K562 (cell line): ENCODE results near the gene NCOA3. TPM values are rescaled to one million over a fixed set of nuclear protein-coding genes. Genes with fewer than 3 reads are reported as not detected.
A peak's percentile ranks its signal among the peaks of the same experiment; 100 is the strongest.

Experiments used
- ATAC-seq: fragments of 200-7000 bp; cut with Tn5 transposase; 3 replicates; pipeline ENCODE4 v1.9.1; 2020; ENCODE audit warnings: moderate library complexity
- BruUV-seq: library from RNA; stranded (reverse); fragments of 400-500 nt; replicated peaks from 2 replicates; lab custom pipeline; 2021; lab: Mats Ljungman, UMichigan
- CTCF ChIA-PET: fragments of 300-600 bp; formaldehyde crosslinking; extraction: SDS; loops from one replicate; lab custom pipeline; 2021; ENCODE audit warnings: low intra/inter-chr PET ratio; lab: Yijun Ruan, JAX
- POLR2A ChIA-PET: fragments of 300-600, 350-650 bp; sonication (Branson Sonifier 250); formaldehyde crosslinking; extraction: SDS; loops from one replicate; lab custom pipeline; 2021; ENCODE audit warnings: antibody characterized with exemption, inconsistent platforms; lab: Yijun Ruan, JAX
- DNase-seq, 4 experiments: peaks; one replicate each; pipeline versions ENCODE4 v3.0.0 to v3.0.0-alpha.2; 2011 to 2018; ENCODE audit warnings: low spot score in 3 of 4, mixed read lengths in 3 of 4; ENCODE audit errors: extremely low read depth in 1 of 4
- FAIRE-seq: peaks from 2 replicates; lab custom pipeline; 2011; peaks lifted over from hg19 to GRCh38; lab: Jason Lieb, UNC
- H2AFZ ChIP-seq: 2 replicates; pipeline ENCODE4 v1.6.0; 2011; ENCODE audit warnings: low read depth, low read length, control low read depth, inconsistent platforms
- H3K27ac ChIP-seq: fragments of 200-600 bp; 3 replicates; pipeline ENCODE4 v1.8.0; 2011; ENCODE audit warnings: low read depth, mild to moderate bottlenecking, control low read depth, inconsistent platforms, low read length, moderate library complexity, mixed read lengths; ENCODE audit errors: extremely low read depth
- H3K27me3 ChIP-seq, 2 experiments: fragments of 300-600 bp in 1 of 2; 2 replicates in 1 of 2; 3 replicates in 1 of 2; pipeline versions ENCODE4 v1.6.0 to v1.8.0; 2011; ENCODE audit warnings: inconsistent platforms in 2 of 2, low read length in 2 of 2, mild to moderate bottlenecking in 1 of 2, mixed read lengths in 1 of 2, moderate library complexity in 1 of 2; ENCODE audit not compliant: control insufficient read depth in 2 of 2, insufficient read depth in 2 of 2
- H3K36me3 ChIP-seq: fragments of 300-600 bp; 3 replicates; pipeline ENCODE4 v1.8.0; 2011; ENCODE audit warnings: mild to moderate bottlenecking, low read length, inconsistent platforms; ENCODE audit not compliant: control insufficient read depth, insufficient read depth
- H3K4me1 ChIP-seq, 2 experiments: fragments of 200-600 bp in 1 of 2; replicated peaks in 1 of 2; 2 replicates in 1 of 2; 3 replicates in 1 of 2; pipeline versions ENCODE4 v1.5.1 to v1.8.0; 2011; ENCODE audit warnings: inconsistent platforms in 2 of 2, low read length in 2 of 2, mild to moderate bottlenecking in 1 of 2, mixed read lengths in 1 of 2, moderate library complexity in 1 of 2; ENCODE audit not compliant: control insufficient read depth in 2 of 2, insufficient read depth in 2 of 2
- H3K4me2 ChIP-seq: 2 replicates; pipeline ENCODE4 v1.6.1; 2011; ENCODE audit warnings: low read length, control low read depth, inconsistent platforms, mixed read lengths; ENCODE audit not compliant: insufficient read depth
- H3K4me3 ChIP-seq: fragments of 200-600 bp; sonication (generic), shearing (Covaris generic); 2 replicates; pipeline ENCODE4 v1.5.1; 2016; ENCODE audit warnings: control low read depth, inconsistent platforms
- H3K79me2 ChIP-seq: fragments of 200-600 bp; 3 replicates; pipeline ENCODE4 v1.8.0; 2011; ENCODE audit warnings: low read length, inconsistent platforms; ENCODE audit not compliant: control insufficient read depth, insufficient read depth
- H3K9ac ChIP-seq, 2 experiments: 2 replicates each; pipeline versions ENCODE4 v1.6.0 to v1.6.1; 2011; ENCODE audit warnings: low read depth in 2 of 2, low read length in 2 of 2, control low read depth in 1 of 2, inconsistent platforms in 1 of 2, mild to moderate bottlenecking in 1 of 2, mixed read lengths in 1 of 2; ENCODE audit not compliant: insufficient read depth in 1 of 2
- H3K9me1 ChIP-seq: one replicate; pipeline ENCODE4 v1.6.0; 2011; ENCODE audit warnings: inconsistent platforms, mild to moderate bottlenecking, low read length, moderate library complexity; ENCODE audit not compliant: control insufficient read depth, insufficient read depth
- H3K9me3 ChIP-seq: replicated peaks from 2 replicates; pipeline ENCODE4 v1.5.1; 2011; ENCODE audit warnings: low read depth, low read length, inconsistent platforms; ENCODE audit not compliant: control insufficient read depth, insufficient read depth
- H4K20me1 ChIP-seq: replicated peaks from 2 replicates; pipeline ENCODE4 v1.6.1; 2011; ENCODE audit warnings: low read length, inconsistent platforms, mixed read lengths; ENCODE audit not compliant: control insufficient read depth, insufficient read depth
- CCAR2 ChIP-seq: fragments of 200-400 bp; formaldehyde crosslinking; IDR thresholded peaks from 2 replicates; pipeline ENCODE4 v1.6.1; 2017; ENCODE audit warnings: mild to moderate bottlenecking, low read depth, low read length
- CTBP1 ChIP-seq: fragments of 450-650 bp; IDR thresholded peaks from 2 replicates; pipeline ENCODE4 v1.6.1; 2016; ENCODE audit warnings: borderline replicate concordance
- EZH2 ChIP-seq: IDR thresholded peaks from 2 replicates; pipeline ENCODE4 v1.6.1; 2012; ENCODE audit warnings: low read depth, mild to moderate bottlenecking, inconsistent platforms, low read length, borderline replicate concordance
- FOSL1 ChIP-seq: fragments of 200-800 bp; sonication (Bioruptor generic); conservative IDR thresholded peaks from 2 replicates; pipeline ENCODE4 v1.6.1; 2016; ENCODE audit warnings: missing genetic modification characterization, missing compliant biosample characterization
- RFX1 ChIP-seq: fragments of 450-650 bp; IDR thresholded peaks from 2 replicates; pipeline ENCODE4 v1.6.1; 2016; ENCODE audit warnings: mild to moderate bottlenecking, moderate library complexity
- TSC22D4 ChIP-seq: fragments of 450-650 bp; IDR thresholded peaks from 2 replicates; pipeline ENCODE4 v1.6.1; 2016; ENCODE audit warnings: missing genetic modification characterization, missing biosample characterization, control low read depth
- WGBS: fragments of 100-300 bp; shearing (Covaris generic); methylation state at CpG from one replicate; pipeline ENCODE4 v1.1.6; 2016; ENCODE audit warnings: low coverage, mixed read lengths; ENCODE audit not compliant: insufficient coverage; ENCODE audit errors: missing lambda C conversion rate; 5-methylcytosine and 5-hydroxymethylcytosine counted together
- in situ Hi-C: fragments of 300-500 bp; cut with MboI; formaldehyde crosslinking; loops from 4 replicates; pipeline ENCODE4 v1.15.0; 2018; ENCODE audit warnings: inconsistent platforms, mixed read lengths
- intact Hi-C: fragments of 100-400 bp; cut with micrococcal nuclease; formaldehyde crosslinking; loops from 2 replicates; pipeline ENCODE4 v1.14.2; 2022
- polyA plus RNA-seq, 8 experiments: library from polyadenylated mRNA; depleted of rRNA in 4 of 8; stranded (reverse) in 5 of 8; unstranded in 3 of 8; fragments of >200 nt; fragmentation: Nextera tagmentation in 2 of 8; fragmentation: Illumina TruSeq in 1 of 8; extraction: Ambion mirVana in 2 of 8; extraction: Trizol in 1 of 8; gene quantifications; 2 replicates each; pipeline versions ENCODE4 v1.2.1 to v1.2.3, GENCODE V29; 2011 to 2014; ENCODE audit warnings: inconsistent platforms in 1 of 8, missing spikeins in 1 of 8
- total RNA-seq, 7 experiments: library from RNA; depleted of rRNA in 6 of 7; stranded (reverse); fragments of >200 nt in 6 of 7; fragmentation: Illumina TruSeq in 2 of 7; extraction: Trizol in 2 of 7; gene quantifications; 2 replicates each; pipeline versions ENCODE4 v1.2.1 to v1.2.3, GENCODE V29; 2011 to 2021; ENCODE audit warnings: low replicate concordance in 1 of 7
- TF ChIP-seq, protein P1 (sequence below), 2 experiments: fragments of 450-650 bp in 1 of 2; IDR thresholded peaks; 2 replicates each; pipeline ENCODE4 v1.6.1; 2011 to 2017; ENCODE audit warnings: low read depth in 2 of 2, antibody characterized with exemption in 1 of 2, borderline replicate concordance in 1 of 2, low read length in 1 of 2, mild to moderate bottlenecking in 1 of 2, mixed read lengths in 1 of 2; ENCODE audit not compliant: control insufficient read depth in 1 of 2

NCOA3 gene
- total and polyA plus RNA-seq, 9 of the 15 experiments (the other 6 are each of a cell fraction or from before 2014, with no cell fraction given), result 3.2 to 24.3 (median 14.4) TPM

DNA sequence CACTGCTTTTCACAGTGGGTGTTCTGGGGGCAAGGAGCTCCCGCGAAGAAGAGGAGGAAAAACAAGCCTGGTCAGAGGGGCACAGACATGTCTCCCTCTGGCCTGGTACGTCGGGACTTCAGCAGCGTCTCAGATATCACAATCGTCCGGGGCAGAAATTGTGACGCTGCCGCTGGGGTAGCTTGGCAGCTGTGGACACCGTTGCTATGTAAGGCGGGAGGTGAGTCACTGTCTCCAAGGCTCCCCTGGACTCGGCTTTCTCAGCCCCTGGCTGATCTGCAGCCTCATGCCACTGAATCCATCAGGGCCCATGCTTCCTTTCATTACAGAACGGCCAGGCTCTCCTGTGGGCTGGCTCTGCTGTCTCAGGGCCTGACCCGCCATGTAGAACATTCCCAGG, 184.9 kb downstream of the NCOA3 start:
- ATAC-seq (peak; percentile 38; the same call in 2 of the 3 replicates), FAIRE-seq (no peak), DNase-seq (peak in 1 of 4 experiments; percentile 23)
- CTCF ChIA-PET, result no interaction called here
- POLR2A ChIA-PET, result no interaction called here
- WGBS, result 0% methylated on average over 12 of the region's 14 CpGs
- Histone ChIP-seq H3K9ac (no peak overlapping the region), H3K36me3 (no peaks in the 10 kb centered on the region), H3K4me3 (no peak overlapping the region), H3K27ac (no peak overlapping the region), H4K20me1 (peaks cover 26% of the 10 kb centered on the region), H3K9me1 (no peaks in the 10 kb centered on the region), H3K79me2 (no peaks in the 10 kb centered on the region), H3K4me1 (peaks cover 0 to 7% of the 10 kb centered on the region in 2 experiments; a peak in 2 of 5 replicates), H3K27me3 (peaks cover 52 to 81% of the 10 kb centered on the region in 2 experiments), H3K4me2 (no peak overlapping the region), H2AFZ (no peak overlapping the region), H3K9me3 (no peaks in the 10 kb centered on the region)
- peak; percentile 38; the same call in 1 of the 2 replicates for TF ChIP-seq FOSL1 (tag)
- TF ChIP-seq EZH2, result no peak
- peak; percentile 45 for TF ChIP-seq RFX1
- intact Hi-C loops, result no loop called here
- BruUV-seq, result no TSS peak
- in situ Hi-C loops, result no loop called here

DNA sequence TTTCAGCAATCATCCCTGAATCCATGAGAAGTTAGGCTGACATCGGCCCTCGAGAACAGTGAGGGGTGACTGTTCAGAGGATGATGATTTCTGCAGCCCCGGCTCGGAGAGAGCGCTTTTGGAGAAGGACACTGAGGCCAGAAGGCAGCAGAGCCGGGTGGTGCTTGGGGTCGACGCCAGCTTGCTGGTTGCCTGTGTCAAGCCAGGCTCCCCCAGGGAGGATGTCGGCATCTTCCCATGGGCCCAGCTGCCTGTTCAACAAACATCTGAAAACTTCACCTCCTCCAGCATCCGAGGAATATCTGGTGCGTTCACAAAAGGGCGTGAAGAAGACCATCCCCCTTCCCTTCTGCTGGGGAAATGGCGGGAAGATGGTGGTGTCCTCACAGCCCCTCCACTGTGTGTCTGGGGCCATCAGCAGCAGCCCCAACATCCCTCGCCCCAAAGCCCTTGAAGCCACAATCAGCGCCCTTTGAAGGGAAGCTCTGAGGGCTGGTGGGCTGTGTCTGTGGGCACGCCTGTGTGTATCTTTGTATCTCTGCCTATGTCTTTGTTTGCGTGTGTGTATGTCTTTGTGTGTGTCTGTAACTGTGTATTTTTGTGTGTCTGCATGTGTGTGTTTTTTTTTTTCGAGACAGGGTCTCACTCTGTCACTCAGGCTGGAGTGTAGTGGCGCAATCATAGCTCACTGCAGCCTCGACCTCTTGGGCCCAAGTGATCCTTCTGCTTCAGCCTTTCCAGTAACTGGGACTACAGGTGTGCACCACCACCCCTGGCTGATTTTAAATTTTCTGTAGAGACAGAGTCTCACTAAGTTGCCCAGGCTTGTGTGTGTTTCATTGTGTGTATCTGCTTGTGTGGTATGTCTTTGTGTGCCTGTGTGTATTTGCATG, 185.7 kb downstream of the NCOA3 start:
- Histone ChIP-seq H3K9ac (no peak overlapping the region), H3K79me2 (no peaks in the 10 kb centered on the region), H4K20me1 (peaks cover 26% of the 10 kb centered on the region), H3K9me3 (no peaks in the 10 kb centered on the region), H2AFZ (no peak overlapping the region), H3K4me3 (no peak overlapping the region), H3K4me1 (peaks cover 0 to 6% of the 10 kb centered on the region in 2 experiments; a peak in 2 of 5 replicates), H3K27me3 (peaks cover 48 to 73% of the 10 kb centered on the region in 2 experiments), H3K4me2 (no peak overlapping the region), H3K9me1 (no peaks in the 10 kb centered on the region), H3K36me3 (no peaks in the 10 kb centered on the region), H3K27ac (no peak overlapping the region)
- DNase-seq (no peak), ATAC-seq (no peak), FAIRE-seq (no peak)
- CTCF ChIA-PET, result no interaction called here
- intact Hi-C loops, result no loop called here
- POLR2A ChIA-PET, result no interaction called here
- in situ Hi-C loops, result no loop called here
- BruUV-seq, result no TSS peak
- WGBS, result 1% methylated on average over 16 of the region's 20 CpGs
- TF ChIP-seq CCAR2 (no peak), TSC22D4 (tag) (no peak), CTBP1 (no peak)
- TF ChIP-seq, protein P1, sequence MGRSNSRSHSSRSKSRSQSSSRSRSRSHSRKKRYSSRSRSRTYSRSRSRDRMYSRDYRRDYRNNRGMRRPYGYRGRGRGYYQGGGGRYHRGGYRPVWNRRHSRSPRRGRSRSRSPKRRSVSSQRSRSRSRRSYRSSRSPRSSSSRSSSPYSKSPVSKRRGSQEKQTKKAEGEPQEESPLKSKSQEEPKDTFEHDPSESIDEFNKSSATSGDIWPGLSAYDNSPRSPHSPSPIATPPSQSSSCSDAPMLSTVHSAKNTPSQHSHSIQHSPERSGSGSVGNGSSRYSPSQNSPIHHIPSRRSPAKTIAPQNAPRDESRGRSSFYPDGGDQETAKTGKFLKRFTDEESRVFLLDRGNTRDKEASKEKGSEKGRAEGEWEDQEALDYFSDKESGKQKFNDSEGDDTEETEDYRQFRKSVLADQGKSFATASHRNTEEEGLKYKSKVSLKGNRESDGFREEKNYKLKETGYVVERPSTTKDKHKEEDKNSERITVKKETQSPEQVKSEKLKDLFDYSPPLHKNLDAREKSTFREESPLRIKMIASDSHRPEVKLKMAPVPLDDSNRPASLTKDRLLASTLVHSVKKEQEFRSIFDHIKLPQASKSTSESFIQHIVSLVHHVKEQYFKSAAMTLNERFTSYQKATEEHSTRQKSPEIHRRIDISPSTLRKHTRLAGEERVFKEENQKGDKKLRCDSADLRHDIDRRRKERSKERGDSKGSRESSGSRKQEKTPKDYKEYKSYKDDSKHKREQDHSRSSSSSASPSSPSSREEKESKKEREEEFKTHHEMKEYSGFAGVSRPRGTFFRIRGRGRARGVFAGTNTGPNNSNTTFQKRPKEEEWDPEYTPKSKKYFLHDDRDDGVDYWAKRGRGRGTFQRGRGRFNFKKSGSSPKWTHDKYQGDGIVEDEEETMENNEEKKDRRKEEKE (IDR thresholded peaks at IDR 0.05; ENCODE audit: borderline replicate concordance in 1 of 2, control insufficient read depth in 1 of 2, low read depth in 2 of 2, low read length in 1 of 2), result peak in 1 of 2 experiments; percentile 18; a peak in 1 of 4 replicates
